ENCODE results near the gene EPB41L3. TPM values are rescaled to one million over a fixed set of nuclear protein-coding genes. Genes with fewer than 3 reads are reported as not detected.
A peak's percentile ranks its signal among the peaks of the same experiment; 100 is the strongest.

The EPB41L3 gene
- total RNA-seq, 1 experiment from 2014 or later = 20.6 TPM

- no peak overlapping the region for H3K27ac Mint-ChIP-seq
- ChIA-PET POLR2A (no interaction called here), CTCF (interaction anchor here (0.9 kb wide), 1 partner anchor 122 kb away, joined by 6 read pairs; no protein-coding TSS in a partner anchor)
- no peak for TF ChIP-seq NFE2L1 (CRISPR knock-in tag; IDR thresholded peaks at IDR 0.05)
- TF ChIP-seq, protein P1, sequence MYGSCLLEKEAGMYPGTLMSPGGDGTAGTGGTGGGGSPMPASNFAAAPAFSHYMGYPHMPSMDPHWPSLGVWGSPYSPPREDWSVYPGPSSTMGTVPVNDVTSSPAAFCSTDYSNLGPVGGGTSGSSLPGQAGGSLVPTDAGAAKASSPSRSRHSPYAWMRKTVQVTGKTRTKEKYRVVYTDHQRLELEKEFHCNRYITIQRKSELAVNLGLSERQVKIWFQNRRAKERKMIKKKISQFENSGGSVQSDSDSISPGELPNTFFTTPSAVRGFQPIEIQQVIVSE (CRISPR knock-in tag; IDR thresholded peaks at IDR 0.05; ENCODE audit: borderline replicate concordance) = no peak
- TF ChIP-seq JAZF1 (CRISPR knock-in tag; IDR thresholded peaks at IDR 0.05) = no peak
- TF ChIP-seq, protein P2, sequence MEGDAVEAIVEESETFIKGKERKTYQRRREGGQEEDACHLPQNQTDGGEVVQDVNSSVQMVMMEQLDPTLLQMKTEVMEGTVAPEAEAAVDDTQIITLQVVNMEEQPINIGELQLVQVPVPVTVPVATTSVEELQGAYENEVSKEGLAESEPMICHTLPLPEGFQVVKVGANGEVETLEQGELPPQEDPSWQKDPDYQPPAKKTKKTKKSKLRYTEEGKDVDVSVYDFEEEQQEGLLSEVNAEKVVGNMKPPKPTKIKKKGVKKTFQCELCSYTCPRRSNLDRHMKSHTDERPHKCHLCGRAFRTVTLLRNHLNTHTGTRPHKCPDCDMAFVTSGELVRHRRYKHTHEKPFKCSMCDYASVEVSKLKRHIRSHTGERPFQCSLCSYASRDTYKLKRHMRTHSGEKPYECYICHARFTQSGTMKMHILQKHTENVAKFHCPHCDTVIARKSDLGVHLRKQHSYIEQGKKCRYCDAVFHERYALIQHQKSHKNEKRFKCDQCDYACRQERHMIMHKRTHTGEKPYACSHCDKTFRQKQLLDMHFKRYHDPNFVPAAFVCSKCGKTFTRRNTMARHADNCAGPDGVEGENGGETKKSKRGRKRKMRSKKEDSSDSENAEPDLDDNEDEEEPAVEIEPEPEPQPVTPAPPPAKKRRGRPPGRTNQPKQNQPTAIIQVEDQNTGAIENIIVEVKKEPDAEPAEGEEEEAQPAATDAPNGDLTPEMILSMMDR (IDR thresholded peaks at IDR 0.05) = peak; percentile 55
- DNase-seq (ENCODE audit: low spot score) (no peak), ATAC-seq (no peak; the same call in 1 of the 2 replicates)
- no peaks in the 10 kb centered on the region for H3K36me3 Mint-ChIP-seq
- no peaks in the 10 kb centered on the region for H3K4me1 Mint-ChIP-seq
- no peaks in the 10 kb centered on the region for H3K27me3 Mint-ChIP-seq (ENCODE audit: low read depth)
- H3K9me3 Mint-ChIP-seq = no peaks in the 10 kb centered on the region
- no peak overlapping the region for H3K4me3 Mint-ChIP-seq
Measured at GRCh38 chr18:5424903-5425664, 118.7 kb downstream of the EPB41L3 start.

DNA sequence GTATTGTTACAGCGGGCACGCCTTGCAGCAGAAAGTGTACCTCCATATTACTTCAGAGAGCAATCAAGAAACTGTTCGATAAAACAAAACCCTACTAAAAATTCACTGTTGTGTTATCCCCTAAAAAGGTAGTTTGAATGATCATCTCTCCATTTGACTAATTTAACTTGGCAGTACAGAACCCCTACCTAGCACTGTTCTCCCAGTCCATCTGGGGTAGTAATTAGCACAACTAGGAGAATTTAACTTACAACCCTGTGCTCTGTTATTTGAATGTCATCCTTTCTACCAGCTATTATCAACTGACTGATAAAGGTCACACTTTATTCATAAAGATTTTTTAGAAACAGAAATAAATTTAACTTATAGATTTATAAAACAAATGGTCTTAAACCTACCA lies 121.2 kb downstream of the EPB41L3 start:
- ChIA-PET CTCF (interaction anchor here (0.8 to 1.0 kb wide), 2 partner anchors 124 to 200 kb away, joined by 3 read pairs; no protein-coding TSS in a partner anchor), POLR2A (no interaction called here)
- Mint-ChIP-seq H3K9me3 (no peaks in the 10 kb centered on the region), H3K36me3 (no peaks in the 10 kb centered on the region), H3K4me1 (peaks cover 2% of the 10 kb centered on the region), H3K27me3 (ENCODE audit: low read depth) (no peaks in the 10 kb centered on the region), H3K4me3 (no peak overlapping the region), H3K27ac (no peak overlapping the region)
- TF ChIP-seq PREB (CRISPR knock-in tag; IDR thresholded peaks at IDR 0.05; ENCODE audit: borderline replicate concordance) (no peak), ZNF396 (CRISPR knock-in tag; IDR thresholded peaks at IDR 0.05; ENCODE audit: borderline replicate concordance) (no peak), SOX15 (CRISPR knock-in tag; IDR thresholded peaks at IDR 0.05) (no peak), ZNF671 (CRISPR knock-in tag; IDR thresholded peaks at IDR 0.05) (no peak), ETV6 (CRISPR knock-in tag; IDR thresholded peaks at IDR 0.05) (no peak), USF2 (CRISPR knock-in tag; IDR thresholded peaks at IDR 0.05) (no peak), FOXJ3 (CRISPR knock-in tag; IDR thresholded peaks at IDR 0.05; ENCODE audit: borderline replicate concordance) (no peak), ATF3 (CRISPR knock-in tag; conservative IDR thresholded peaks at IDR 0.05) (no peak), ZNF263 (CRISPR knock-in tag; IDR thresholded peaks at IDR 0.05; ENCODE audit: low read depth) (no peak), MYBL2 (CRISPR knock-in tag; IDR thresholded peaks at IDR 0.05) (no peak), RELA (CRISPR knock-in tag; IDR thresholded peaks at IDR 0.05; ENCODE audit: borderline replicate concordance) (no peak), KAT7 (CRISPR knock-in tag; IDR thresholded peaks at IDR 0.05; ENCODE audit: borderline replicate concordance) (no peak), NFE2L1 (CRISPR knock-in tag; IDR thresholded peaks at IDR 0.05) (no peak)
- no peak for ATAC-seq
- DNase-seq (ENCODE audit: low spot score) = no peak

- Mint-ChIP-seq H3K4me1 (peaks cover 7% of the 10 kb centered on the region), H3K27ac (no peak overlapping the region), H3K4me3 (no peak overlapping the region), H3K36me3 (no peaks in the 10 kb centered on the region), H3K27me3 (ENCODE audit: low read depth) (no peaks in the 10 kb centered on the region), H3K9me3 (no peaks in the 10 kb centered on the region)
- CTCF ChIA-PET = interaction anchor here (0.8 kb wide), 1 partner anchor 200 kb away, joined by 3 read pairs; no protein-coding TSS in a partner anchor
- POLR2A ChIA-PET = no interaction called here
- TF ChIP-seq, protein P3, sequence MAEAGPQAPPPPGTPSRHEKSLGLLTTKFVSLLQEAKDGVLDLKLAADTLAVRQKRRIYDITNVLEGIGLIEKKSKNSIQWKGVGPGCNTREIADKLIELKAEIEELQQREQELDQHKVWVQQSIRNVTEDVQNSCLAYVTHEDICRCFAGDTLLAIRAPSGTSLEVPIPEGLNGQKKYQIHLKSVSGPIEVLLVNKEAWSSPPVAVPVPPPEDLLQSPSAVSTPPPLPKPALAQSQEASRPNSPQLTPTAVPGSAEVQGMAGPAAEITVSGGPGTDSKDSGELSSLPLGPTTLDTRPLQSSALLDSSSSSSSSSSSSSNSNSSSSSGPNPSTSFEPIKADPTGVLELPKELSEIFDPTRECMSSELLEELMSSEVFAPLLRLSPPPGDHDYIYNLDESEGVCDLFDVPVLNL (CRISPR knock-in tag; IDR thresholded peaks at IDR 0.05; ENCODE audit: borderline replicate concordance, low read depth) = no peak
- TF ChIP-seq, protein P4, sequence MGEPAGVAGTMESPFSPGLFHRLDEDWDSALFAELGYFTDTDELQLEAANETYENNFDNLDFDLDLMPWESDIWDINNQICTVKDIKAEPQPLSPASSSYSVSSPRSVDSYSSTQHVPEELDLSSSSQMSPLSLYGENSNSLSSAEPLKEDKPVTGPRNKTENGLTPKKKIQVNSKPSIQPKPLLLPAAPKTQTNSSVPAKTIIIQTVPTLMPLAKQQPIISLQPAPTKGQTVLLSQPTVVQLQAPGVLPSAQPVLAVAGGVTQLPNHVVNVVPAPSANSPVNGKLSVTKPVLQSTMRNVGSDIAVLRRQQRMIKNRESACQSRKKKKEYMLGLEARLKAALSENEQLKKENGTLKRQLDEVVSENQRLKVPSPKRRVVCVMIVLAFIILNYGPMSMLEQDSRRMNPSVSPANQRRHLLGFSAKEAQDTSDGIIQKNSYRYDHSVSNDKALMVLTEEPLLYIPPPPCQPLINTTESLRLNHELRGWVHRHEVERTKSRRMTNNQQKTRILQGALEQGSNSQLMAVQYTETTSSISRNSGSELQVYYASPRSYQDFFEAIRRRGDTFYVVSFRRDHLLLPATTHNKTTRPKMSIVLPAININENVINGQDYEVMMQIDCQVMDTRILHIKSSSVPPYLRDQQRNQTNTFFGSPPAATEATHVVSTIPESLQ (CRISPR knock-in tag; IDR thresholded peaks at IDR 0.05) = no peak
- no peak for TF ChIP-seq USF2 (CRISPR knock-in tag; IDR thresholded peaks at IDR 0.05)
- TF ChIP-seq, protein P5, sequence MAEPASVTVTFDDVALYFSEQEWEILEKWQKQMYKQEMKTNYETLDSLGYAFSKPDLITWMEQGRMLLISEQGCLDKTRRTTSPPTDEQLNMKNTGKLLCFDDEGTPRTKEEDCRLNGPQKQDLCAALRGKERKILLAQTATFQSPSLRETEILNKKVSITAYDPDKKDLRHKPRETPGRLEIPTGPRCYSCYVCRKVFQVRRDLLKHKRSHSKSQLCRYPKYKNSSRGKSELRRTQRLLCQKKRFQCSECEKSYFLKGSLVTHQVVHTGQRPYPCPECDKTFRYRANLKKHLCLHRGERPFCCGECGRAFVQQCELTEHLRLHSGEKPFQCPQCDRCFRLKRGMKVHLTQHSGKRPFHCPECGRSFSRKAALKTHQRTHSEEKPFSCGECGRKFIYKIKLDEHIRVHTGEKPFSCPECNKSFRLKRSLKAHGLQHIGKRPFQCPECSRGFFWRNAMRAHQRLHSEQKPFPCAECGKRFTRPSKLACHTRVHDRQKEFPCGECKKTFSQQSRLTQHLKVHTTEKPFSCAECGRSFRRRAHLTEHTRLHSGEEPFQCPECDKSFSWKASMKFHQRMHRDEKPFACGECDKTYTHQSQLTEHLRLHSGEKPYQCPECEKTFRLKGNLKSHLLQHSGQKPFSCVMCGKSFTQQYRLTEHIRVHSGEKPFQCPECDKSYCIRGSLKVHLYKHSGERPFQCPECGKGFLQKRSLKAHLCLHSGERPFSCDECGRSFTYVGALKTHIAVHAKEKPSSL (CRISPR knock-in tag; conservative IDR thresholded peaks at IDR 0.05) = no peak
- DNase-seq (ENCODE audit: low spot score) = no peak
- ATAC-seq = no peak
Measured at GRCh38 chr18:5421981-5422380, 121.8 kb downstream of the EPB41L3 start.
